Stimulated activated CD8-positive, alpha-beta memory T cell treated with anti-CD3 and anti-CD28 coated beads, Interleukin-12 subunit alpha, Interleukin-12 subunit beta, amount 100 ng/mL, for 4 hours (primary cell): Measurements from ENCODE around the gene MKLN1.
A peak's percentile ranks its signal among the peaks of the same experiment; 100 is the strongest.
"Not testable (repeated sequence)": the region's sequence is repeated elsewhere in the genome, so short reads cannot be mapped to it uniquely, and the experiment has no call there.

ENCODE experiments used
- DNase-seq: peaks from one replicate; pipeline ENCODE4 v3.0.0-alpha.2; 2020; ENCODE audit warnings: low read depth

The MKLN1 gene

GRCh38 chr7:131327626-131328376 is at the start of gene MKLN1:
Gene MKLN1, plus strand, starts transcription at chr7:131327876. Its CDS starts 24 bp downstream, at chr7:131327900.
- peak; percentile 81 for DNase-seq

- DNase-seq = no peak
Observed at GRCh38 chr7:131279044-131279443, 48.6 kb upstream of the MKLN1 start.

- DNase-seq = no peak
Observed at GRCh38 chr7:131281266-131282048, 46.2 kb upstream of the MKLN1 start.

GRCh38 chr7:131284702-131285419 is 42.8 kb upstream of the MKLN1 start:
- no peak for DNase-seq

- no peak for DNase-seq
Observed at GRCh38 chr7:131285556-131285955, 42.1 kb upstream of the MKLN1 start.

- DNase-seq = no peak
Observed at GRCh38 chr7:131288450-131288849, 39.2 kb upstream of the MKLN1 start.

- DNase-seq = no peak
Observed at GRCh38 chr7:131289051-131289450, 38.6 kb upstream of the MKLN1 start.

- no peak for DNase-seq
Observed at GRCh38 chr7:131292141-131292905, 35.4 kb upstream of the MKLN1 start.

GRCh38 chr7:131293018-131293417 is 34.7 kb upstream of the MKLN1 start:
- no peak for DNase-seq

GRCh38 chr7:131294553-131294952 is 33.1 kb upstream of the MKLN1 start:
- no peak for DNase-seq

GRCh38 chr7:131298608-131298992 is 29.1 kb upstream of the MKLN1 start:
- no peak for DNase-seq

GRCh38 chr7:131299074-131299473 is 28.6 kb upstream of the MKLN1 start:
- no peak for DNase-seq

- no peak for DNase-seq
Observed at GRCh38 chr7:131300078-131300477, 27.6 kb upstream of the MKLN1 start.

GRCh38 chr7:131300572-131301466 is 26.9 kb upstream of the MKLN1 start:
- DNase-seq = no peak

GRCh38 chr7:131302446-131302845 is 25.2 kb upstream of the MKLN1 start:
- DNase-seq = no peak

- DNase-seq = no peak
Observed at GRCh38 chr7:131302876-131303707, 24.6 kb upstream of the MKLN1 start.

GRCh38 chr7:131305152-131305551 is 22.5 kb upstream of the MKLN1 start:
- no peak for DNase-seq

GRCh38 chr7:131306041-131306440 is 21.6 kb upstream of the MKLN1 start:
- not testable (repeated sequence) for DNase-seq

- no peak for DNase-seq
Observed at GRCh38 chr7:131306777-131307176, 20.9 kb upstream of the MKLN1 start.

- no peak for DNase-seq
Observed at GRCh38 chr7:131307627-131308026, 20.0 kb upstream of the MKLN1 start.
